Head of caudate nucleus (tissue), 42 donors: ENCODE measurements around the gene NUDT21.
"Not testable (repeated sequence)": the region's sequence is repeated elsewhere in the genome, so short reads cannot be mapped to it uniquely, and the experiment has no call there.

ENCODE experiments used
- DNase-seq, 42 donors: peaks; one replicate each; pipeline versions ENCODE4 v3.0.0 to v3.0.0-alpha.2; 2020 to 2021; ENCODE audit warnings: mixed read lengths in 7 of 42
- intact Hi-C: fragments of 100-400 bp; cut with DNase I; formaldehyde crosslinking; loops from one replicate; pipeline ENCODE4 v1.15.0; 2022

Gene NUDT21

DNA sequence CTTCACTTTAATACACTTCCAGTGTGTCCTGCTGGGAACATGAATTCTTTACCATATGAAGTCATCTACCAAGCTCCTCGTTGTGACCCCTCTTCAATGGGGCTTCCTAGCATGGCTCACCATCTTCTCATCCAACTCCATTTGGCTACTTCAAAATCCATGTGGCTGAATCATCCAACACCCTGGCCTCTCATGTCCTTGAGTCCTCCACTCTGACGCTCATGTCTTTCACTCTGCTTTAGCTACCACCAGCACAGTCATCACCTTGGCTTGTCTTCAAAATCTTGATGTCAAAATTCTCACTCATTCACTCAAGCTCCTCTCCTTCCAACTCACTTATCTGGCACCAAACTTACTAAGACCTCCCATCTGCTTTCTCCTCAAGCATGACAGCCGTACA is 61.6 kb downstream of the NUDT21 start:
- intact Hi-C loops, result no loop called here
- DNase-seq, result no peak

- intact Hi-C loops, result no loop called here
- DNase-seq, result no peak
Measured at GRCh38 chr16:56388209-56388608, 62.9 kb downstream of the NUDT21 start.

GRCh38 chr16:56387396-56387795 is 63.7 kb downstream of the NUDT21 start:
- intact Hi-C loops, result no loop called here
- DNase-seq, result no peak

DNA sequence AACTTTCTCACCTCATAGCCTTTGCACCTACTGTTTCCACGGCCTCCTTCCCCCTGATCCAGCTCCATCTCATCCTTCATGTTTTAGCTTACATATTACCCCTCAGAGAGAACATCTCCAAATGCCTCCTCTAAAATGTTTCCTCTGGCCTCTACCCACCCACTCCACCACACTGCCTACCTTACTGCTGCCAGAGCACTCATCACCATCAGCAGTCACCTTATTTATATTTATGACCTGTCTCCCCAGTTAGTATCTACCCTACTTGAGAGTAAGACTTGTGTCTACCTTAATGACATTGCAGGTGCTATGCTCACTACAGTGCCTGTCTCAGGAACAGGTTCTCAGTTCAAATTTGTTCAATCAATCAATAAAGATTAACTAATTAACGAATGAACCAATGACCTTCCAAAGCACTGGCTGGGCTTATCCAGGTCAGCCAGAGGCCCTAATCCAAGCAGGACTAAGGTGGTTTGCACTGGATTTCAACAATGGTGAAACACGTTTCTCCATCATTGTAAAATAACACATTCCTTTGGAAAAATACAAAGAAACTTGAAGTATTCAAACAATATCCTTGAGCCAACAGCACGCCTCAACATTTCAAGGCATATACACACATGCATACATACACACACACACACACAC is 66.9 kb downstream of the NUDT21 start:
- DNase-seq, result no peak
- intact Hi-C loops, result no loop called here

DNA sequence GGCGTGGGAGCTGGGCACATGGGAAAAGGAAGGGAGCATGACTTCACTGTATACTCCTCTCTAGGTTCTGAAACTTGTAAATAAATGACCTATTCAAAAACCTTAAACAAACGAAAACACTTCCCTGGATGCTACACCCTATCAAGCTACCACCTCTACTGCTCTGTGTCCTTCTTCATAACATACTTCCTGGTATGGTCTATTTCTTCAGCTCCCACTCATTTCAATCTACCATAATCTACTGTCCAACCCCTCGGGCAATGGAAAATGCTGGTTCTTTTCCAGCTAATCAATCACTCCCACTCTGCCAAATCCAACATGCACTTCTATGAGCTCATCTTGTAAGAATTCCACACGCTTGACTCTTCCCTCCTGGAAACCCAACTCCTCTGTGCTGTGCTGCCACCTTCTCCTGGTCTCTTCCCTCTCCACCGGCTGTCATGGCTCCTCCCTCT is 68.2 kb downstream of the NUDT21 start:
- DNase-seq, result no peak
- intact Hi-C loops, result no loop called here

DNA sequence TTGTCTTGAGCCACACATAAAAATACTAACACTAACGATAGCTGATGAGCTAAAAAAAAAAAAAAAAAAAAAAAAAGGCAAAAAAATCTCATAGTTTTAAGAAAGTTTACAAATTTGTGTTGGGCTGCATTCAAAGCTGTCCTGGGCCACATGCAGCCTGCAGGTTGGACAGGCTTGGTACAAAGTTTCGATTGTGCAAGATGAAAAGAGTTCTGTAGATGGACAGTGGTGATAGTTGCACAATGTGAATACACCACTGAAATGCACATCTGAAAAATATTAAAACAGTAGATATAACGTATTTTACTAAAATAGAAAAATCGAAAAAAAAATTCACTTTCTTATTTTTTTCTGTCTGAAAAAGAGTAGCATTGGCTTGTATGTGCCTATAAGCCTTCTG is 68.7 kb downstream of the NUDT21 start:
- no peak for DNase-seq
- intact Hi-C loops, result no loop called here

DNA sequence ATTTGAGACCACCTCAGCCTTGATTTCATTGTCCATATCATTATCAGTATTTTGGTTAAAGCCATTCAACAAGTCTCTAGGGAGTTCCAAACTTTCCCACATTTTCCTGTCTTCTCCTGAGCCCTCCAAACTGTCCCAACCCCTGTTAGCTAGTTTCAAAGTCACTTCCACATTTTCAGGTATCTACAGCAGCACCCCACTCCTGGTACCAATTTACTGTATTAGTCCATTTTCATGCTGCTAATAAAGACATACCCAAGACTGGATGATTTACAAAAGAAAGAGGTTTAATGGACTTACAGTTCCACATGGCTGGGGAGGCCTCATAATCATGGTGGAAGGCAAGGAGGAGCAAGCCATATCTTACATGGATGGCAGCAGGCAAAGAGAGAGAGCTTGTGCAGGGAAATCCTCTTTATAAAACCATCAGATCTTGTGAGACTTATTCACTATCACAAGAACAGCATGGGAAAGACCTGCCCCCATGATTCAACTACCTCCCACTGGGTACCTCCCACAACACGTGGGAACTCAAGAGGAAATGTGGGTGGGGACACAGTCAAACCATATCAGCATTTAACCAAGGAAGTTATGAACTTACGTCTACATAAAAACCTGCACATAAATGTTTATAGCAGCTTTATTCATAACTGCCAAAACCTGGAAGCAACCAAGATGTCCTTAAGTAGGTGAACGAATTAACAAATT is 70.2 kb downstream of the NUDT21 start:
- intact Hi-C loops, DNase-seq: not testable (repeated sequence)
